Colonic mucosa (tissue), 4 donors: ENCODE results near the gene ZC3H7A. TPM values are rescaled to one million over a fixed set of nuclear protein-coding genes. Genes with fewer than 3 reads are reported as not detected.

Source experiments
- DNase-seq: peaks from one replicate; pipeline ENCODE4 v3.0.0-alpha.2; 2020
- H3K27ac ChIP-seq: fragments of 200-600 bp; one replicate; pipeline ENCODE4 v1.8.0; 2021
- H3K27me3 ChIP-seq: fragments of 200-600 bp; one replicate; pipeline ENCODE4 v1.8.0; 2021
- H3K36me3 ChIP-seq: fragments of 200-600 bp; one replicate; pipeline ENCODE4 v1.8.0; 2021
- H3K4me1 ChIP-seq: fragments of 200-600 bp; one replicate; pipeline ENCODE4 v1.8.0; 2021; ENCODE audit warnings: mild to moderate bottlenecking
- H3K4me3 ChIP-seq: fragments of 200-600 bp; one replicate; pipeline ENCODE4 v1.8.0; 2021
- H3K9ac ChIP-seq, 2 donors: one replicate each; pipeline ENCODE4 v1.7.0; 2013; ENCODE audit warnings: control low read depth in 2 of 2, low read depth in 2 of 2, low read length in 2 of 2
- H3K9me3 ChIP-seq: fragments of 200-600 bp; one replicate; pipeline ENCODE4 v1.8.0; 2021
- CTCF ChIP-seq: fragments of 200-600 bp; IDR thresholded peaks from one replicate; pipeline ENCODE4 v1.8.0; 2022; ENCODE audit warnings: antibody characterized with exemption, mild to moderate bottlenecking
- intact Hi-C: fragments of 100-400 bp; cut with DNase I; formaldehyde crosslinking; loops from one replicate; pipeline ENCODE4 v1.14.1; 2022
- total RNA-seq, 2 donors: library from RNA; stranded (reverse); fragmentation: NEBNext Ultra II Directional in 1 of 2; extraction: Animal tissue kit (Norgen Biotek cat#: 25700) in 1 of 2; gene quantifications; one replicate each; pipeline ENCODE4 v1.2.1, GENCODE V29; 2021
- donor health status: healthy.
- donor health status: DM: no; HTN: no; CAD: no.
- donor health status: DM: no; HTN: no; CAD: no.

Gene ZC3H7A
- total RNA-seq, 2 donors from 2014 or later = 40.2 to 47.1 TPM

GRCh38 chr16:11806721-11807120 is 9.7 kb upstream of the ZC3H7A start:
- Histone ChIP-seq H3K27ac (no peak overlapping the region), H3K27me3 (no peaks in the 10 kb centered on the region), H3K9me3 (no peaks in the 10 kb centered on the region), H3K36me3 (no peaks in the 10 kb centered on the region), H3K4me3 (no peak overlapping the region), H3K4me1 (no peaks in the 10 kb centered on the region), H3K9ac (no peak overlapping the region)
- TF ChIP-seq CTCF = no peak
- no peak for DNase-seq
- intact Hi-C loops = no loop called here

- no peaks in the 10 kb centered on the region for H3K27me3 ChIP-seq
- no peaks in the 10 kb centered on the region for H3K9me3 ChIP-seq
- intact Hi-C loops = no loop called here
- H3K9ac ChIP-seq = no peak overlapping the region
- H3K36me3 ChIP-seq = no peaks in the 10 kb centered on the region
- TF ChIP-seq CTCF = no peak
- H3K4me1 ChIP-seq = no peaks in the 10 kb centered on the region
- DNase-seq = no peak
- H3K27ac ChIP-seq = no peak overlapping the region
- no peak overlapping the region for H3K4me3 ChIP-seq
Measured at GRCh38 chr16:11805556-11805955, 8.5 kb upstream of the ZC3H7A start.

- Histone ChIP-seq H3K27ac (no peak overlapping the region), H3K4me3 (no peak overlapping the region), H3K9me3 (no peaks in the 10 kb centered on the region), H3K36me3 (no peaks in the 10 kb centered on the region), H3K4me1 (no peaks in the 10 kb centered on the region), H3K9ac (no peak overlapping the region), H3K27me3 (no peaks in the 10 kb centered on the region)
- no peak for DNase-seq
- TF ChIP-seq CTCF = no peak
- intact Hi-C loops = no loop called here
Measured at GRCh38 chr16:11801481-11802021, 4.5 kb upstream of the ZC3H7A start.

- no peaks in the 10 kb centered on the region for H3K36me3 ChIP-seq
- no peak overlapping the region for H3K9ac ChIP-seq
- no peak for TF ChIP-seq CTCF
- DNase-seq = no peak
- no peak overlapping the region for H3K27ac ChIP-seq
- H3K4me3 ChIP-seq = no peak overlapping the region
- H3K4me1 ChIP-seq = peaks cover 4% of the 10 kb centered on the region
- no peaks in the 10 kb centered on the region for H3K27me3 ChIP-seq
- intact Hi-C loops = no loop called here
- H3K9me3 ChIP-seq = no peaks in the 10 kb centered on the region
Measured at GRCh38 chr16:11800382-11800718, 3.3 kb upstream of the ZC3H7A start.

GRCh38 chr16:11799509-11800381 is 2.7 kb upstream of the ZC3H7A start:
- Histone ChIP-seq H3K4me1 (peaks cover 4% of the 10 kb centered on the region), H3K27me3 (no peaks in the 10 kb centered on the region), H3K9ac (no peak overlapping the region), H3K36me3 (no peaks in the 10 kb centered on the region), H3K4me3 (no peak overlapping the region), H3K27ac (no peak overlapping the region), H3K9me3 (no peaks in the 10 kb centered on the region)
- no peak for DNase-seq
- intact Hi-C loops = loop anchor here (10.0 kb wide), 1 partner anchor 55 kb away; the partner anchor contains the start of gene TXNDC11
- TF ChIP-seq CTCF = no peak
